Mesenchymal stem cell (in vitro differentiated cells and primary cell): ENCODE results near the gene UCN3.

Experiments
- DNase-seq: peaks from one replicate; pipeline ENCODE4 v3.0.0-alpha.2; 2013
- H2AFZ ChIP-seq: one replicate; pipeline ENCODE4 v1.6.1; 2013; ENCODE audit warnings: low read depth, mild to moderate bottlenecking, control low read depth, inconsistent platforms, low read length, moderate library complexity
- H2AK5ac ChIP-seq: 2 replicates; pipeline ENCODE4 v1.6.1; 2013; ENCODE audit warnings: low read length, moderate library complexity, mild to moderate bottlenecking, inconsistent platforms; ENCODE audit not compliant: severe bottlenecking
- H2BK120ac ChIP-seq: one replicate; pipeline ENCODE4 v1.6.1; 2013; ENCODE audit warnings: low read depth, mild to moderate bottlenecking, inconsistent platforms, low read length, moderate library complexity
- H2BK12ac ChIP-seq, 2 experiments: one replicate each; pipeline ENCODE4 v1.6.1; 2013; ENCODE audit warnings: inconsistent platforms in 2 of 2, low read length in 2 of 2, mild to moderate bottlenecking in 2 of 2, moderate library complexity in 2 of 2, control low read depth in 1 of 2
- H2BK15ac ChIP-seq: one replicate; pipeline ENCODE4 v1.6.1; 2013; ENCODE audit warnings: mild to moderate bottlenecking, low read depth, inconsistent platforms; ENCODE audit not compliant: poor library complexity, severe bottlenecking
- H2BK5ac ChIP-seq: 2 replicates; pipeline ENCODE4 v1.6.1; 2013; ENCODE audit warnings: low read depth, mild to moderate bottlenecking, low read length, control low read depth, inconsistent platforms; ENCODE audit not compliant: poor library complexity, severe bottlenecking
- H3K14ac ChIP-seq, 2 experiments: one replicate each; pipeline ENCODE4 v1.6.1; 2013; ENCODE audit warnings: inconsistent platforms in 2 of 2, low read length in 2 of 2, control low read depth in 1 of 2, mild to moderate bottlenecking in 1 of 2, moderate library complexity in 1 of 2
- H3K18ac ChIP-seq, 2 experiments: one replicate each; pipeline ENCODE4 v1.6.1; 2013; ENCODE audit warnings: inconsistent platforms in 2 of 2, low read length in 2 of 2, control low read depth in 1 of 2, low read depth in 1 of 2, mild to moderate bottlenecking in 1 of 2
- H3K23ac ChIP-seq, 2 experiments: one replicate each; pipeline ENCODE4 v1.6.1; 2013; ENCODE audit warnings: inconsistent platforms in 2 of 2, low read length in 2 of 2, mild to moderate bottlenecking in 2 of 2, moderate library complexity in 2 of 2, control low read depth in 1 of 2
- H3K27ac ChIP-seq: 2 replicates; pipeline ENCODE4 v1.5.1; 2013; ENCODE audit warnings: mild to moderate bottlenecking, moderate library complexity, low read length, control low read depth, inconsistent platforms; ENCODE audit not compliant: poor library complexity, severe bottlenecking
- H3K27me3 ChIP-seq, 2 experiments: 2 replicates each; pipeline versions ENCODE4 v1.6.1 to v1.7.0; 2013; ENCODE audit warnings: low read length in 2 of 2, mild to moderate bottlenecking in 2 of 2, moderate library complexity in 2 of 2, control low read depth in 1 of 2, inconsistent platforms in 1 of 2; ENCODE audit not compliant: control insufficient read depth in 1 of 2, insufficient read depth in 1 of 2
- H3K36me3 ChIP-seq, 2 experiments: 2 replicates each; pipeline versions ENCODE4 v1.6.1 to v1.7.0; 2013; ENCODE audit warnings: low read length in 2 of 2, control low read depth in 1 of 2, inconsistent platforms in 1 of 2, low read depth in 1 of 2, mild to moderate bottlenecking in 1 of 2; ENCODE audit not compliant: insufficient read depth in 2 of 2, control insufficient read depth in 1 of 2
- H3K4ac ChIP-seq, 2 experiments: one replicate each; pipeline ENCODE4 v1.6.1; 2013; ENCODE audit warnings: inconsistent platforms in 2 of 2, low read length in 2 of 2, mild to moderate bottlenecking in 2 of 2, moderate library complexity in 2 of 2, control low read depth in 1 of 2, low read depth in 1 of 2
- H3K4me1 ChIP-seq: 2 replicates; pipeline ENCODE4 v1.6.1; 2013; ENCODE audit warnings: low read depth, low read length, control low read depth; ENCODE audit not compliant: control insufficient read depth, insufficient read depth
- H3K4me2 ChIP-seq: 2 replicates; pipeline ENCODE4 v1.6.1; 2013; ENCODE audit warnings: low read length, mild to moderate bottlenecking, inconsistent platforms; ENCODE audit not compliant: poor library complexity, severe bottlenecking
- H3K4me3 ChIP-seq, 2 experiments: 2 replicates each; pipeline versions ENCODE4 v1.5.1 to v1.7.0; 2013; ENCODE audit warnings: low read length in 2 of 2, mild to moderate bottlenecking in 2 of 2, control low read depth in 1 of 2, low read depth in 1 of 2; ENCODE audit not compliant: insufficient read depth in 1 of 2
- H3K79me1 ChIP-seq: replicated peaks from 2 replicates; pipeline ENCODE4 v1.6.1; 2013; ENCODE audit warnings: mild to moderate bottlenecking, control low read depth, low read length, inconsistent platforms; ENCODE audit not compliant: poor library complexity, severe bottlenecking
- H3K9ac ChIP-seq: 2 replicates; pipeline ENCODE4 v1.7.0; 2013; ENCODE audit warnings: mild to moderate bottlenecking, low read length, moderate library complexity
- H3K9me3 ChIP-seq: 2 replicates; pipeline ENCODE4 v1.7.0; 2013; ENCODE audit warnings: mild to moderate bottlenecking, low read length; ENCODE audit not compliant: control insufficient read depth
- H4K8ac ChIP-seq: one replicate; pipeline ENCODE4 v1.6.1; 2013; ENCODE audit warnings: inconsistent platforms, mild to moderate bottlenecking, low read length, moderate library complexity
- H4K91ac ChIP-seq: one replicate; pipeline ENCODE4 v1.6.1; 2013; ENCODE audit warnings: mild to moderate bottlenecking, low read length, inconsistent platforms
- WGBS: methylation state at CpG from one replicate; pipeline ENCODE4 v1.1.7; 2013; ENCODE audit warnings: mixed read lengths; 5-methylcytosine and 5-hydroxymethylcytosine counted together

The UCN3 gene

DNA sequence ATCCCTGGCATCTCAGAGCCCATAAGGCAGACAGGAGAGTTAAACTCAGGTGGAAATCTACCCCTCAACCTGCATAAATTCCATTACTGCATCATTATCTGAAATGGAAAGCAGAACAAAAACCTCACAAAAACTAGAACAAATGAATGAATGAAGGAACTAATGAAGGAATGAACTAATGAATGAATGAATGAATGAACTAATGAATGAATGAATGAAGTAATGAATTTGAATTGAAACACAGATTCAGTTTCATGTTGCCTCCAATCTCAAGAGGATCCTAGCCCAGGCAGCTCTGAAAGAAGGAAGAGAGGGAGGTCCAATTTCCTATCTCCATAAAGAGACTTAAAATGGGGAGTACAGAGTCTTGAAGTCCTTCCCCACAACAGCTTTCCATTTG, 1.9 kb upstream of the UCN3 start:
- Histone ChIP-seq H3K9me3 (no peaks in the 10 kb centered on the region), H3K27me3 (peaks cover 29 to 76% of the 10 kb centered on the region in 2 experiments), H4K91ac (no peak overlapping the region), H2BK15ac (no peak overlapping the region), H4K8ac (no peak overlapping the region), H2AFZ (no peak overlapping the region), H3K14ac (no peak overlapping the region), H3K4me1 (no peaks in the 10 kb centered on the region), H2BK12ac (no peak overlapping the region), H3K27ac (no peak overlapping the region), H3K36me3 (no peaks in the 10 kb centered on the region), H3K79me1 (no peaks in the 10 kb centered on the region), H2AK5ac (no peak overlapping the region), H3K4ac (no peak overlapping the region), H3K4me3 (no peak overlapping the region), H3K23ac (no peak overlapping the region), H2BK120ac (no peak overlapping the region), H3K4me2 (no peak overlapping the region), H3K18ac (no peak overlapping the region), H2BK5ac (no peak overlapping the region), H3K9ac (no peak overlapping the region)
- no peak for DNase-seq

DNA sequence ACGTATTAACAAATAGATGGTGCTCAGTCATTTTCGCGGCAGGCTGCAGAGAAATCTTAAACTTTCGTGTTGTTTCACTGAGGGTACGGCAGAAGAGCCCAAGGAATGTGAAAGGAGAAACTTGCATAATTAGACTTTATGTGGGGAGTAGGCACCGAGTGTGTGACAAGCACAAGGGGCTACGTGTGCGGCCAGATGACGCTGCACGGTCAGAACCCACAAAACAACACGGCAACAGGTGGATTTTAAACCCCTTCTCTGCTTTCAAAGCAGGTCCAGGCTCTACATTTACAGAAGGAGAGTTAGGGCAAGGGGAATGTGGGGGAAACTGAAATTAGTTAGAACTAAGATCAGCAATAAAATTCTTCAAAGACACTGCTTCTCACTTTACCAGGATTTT, 392 bp upstream of the UCN3 start:
- Histone ChIP-seq H3K4me1 (no peaks in the 10 kb centered on the region), H3K9ac (no peak overlapping the region), H4K91ac (no peak overlapping the region), H2AK5ac (no peak overlapping the region), H2BK15ac (no peak overlapping the region), H2BK12ac (no peak overlapping the region), H3K4me3 (no peak overlapping the region), H3K4me2 (no peak overlapping the region), H3K27ac (no peak overlapping the region), H3K36me3 (no peaks in the 10 kb centered on the region), H3K79me1 (no peaks in the 10 kb centered on the region), H3K27me3 (peaks cover 34 to 82% of the 10 kb centered on the region in 2 experiments), H3K23ac (no peak overlapping the region), H3K18ac (no peak overlapping the region), H4K8ac (no peak overlapping the region), H3K14ac (no peak overlapping the region), H3K9me3 (no peaks in the 10 kb centered on the region), H2BK120ac (no peak overlapping the region), H2AFZ (no peak overlapping the region), H2BK5ac (no peak overlapping the region), H3K4ac (no peak overlapping the region)
- no peak for DNase-seq
- WGBS, result 93% methylated on average over 9 of the region's 11 CpGs

DNA sequence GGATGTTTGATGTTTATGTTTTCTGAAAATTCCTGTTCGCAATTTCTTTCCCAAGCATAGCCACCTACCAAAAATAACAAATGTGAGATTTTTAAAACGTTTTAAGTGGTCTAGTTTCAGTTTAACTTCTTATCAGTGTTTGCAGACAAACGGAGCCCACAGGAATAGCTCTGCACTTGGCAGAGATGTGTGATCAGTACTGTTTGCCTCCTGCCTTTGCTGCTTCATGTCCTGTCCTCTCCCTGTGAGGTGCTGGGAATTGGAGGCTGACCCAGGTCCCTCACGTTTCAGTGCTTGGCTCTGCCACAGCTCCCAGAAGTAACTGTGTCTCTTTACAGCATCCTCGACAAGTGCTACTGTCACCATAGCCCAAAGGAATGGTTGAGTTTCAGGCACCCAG, 1.2 kb downstream of the UCN3 start:
- no peak overlapping the region for H3K18ac ChIP-seq
- H3K27me3 ChIP-seq, result peaks cover 31 to 73% of the 10 kb centered on the region in 2 experiments
- no peak overlapping the region for H3K27ac ChIP-seq
- WGBS, result 53% methylated on average over 5 of the region's 5 CpGs
- no peak for DNase-seq
- H3K36me3 ChIP-seq, result no peaks in the 10 kb centered on the region
- H2BK12ac ChIP-seq, result no peak overlapping the region
- no peak overlapping the region for H3K14ac ChIP-seq
- H3K9me3 ChIP-seq, result no peaks in the 10 kb centered on the region
- no peak overlapping the region for H3K4me3 ChIP-seq
- no peak overlapping the region for H2BK5ac ChIP-seq
- no peak overlapping the region for H2BK15ac ChIP-seq
- no peak overlapping the region for H4K91ac ChIP-seq
- no peak overlapping the region for H2AFZ ChIP-seq
- no peaks in the 10 kb centered on the region for H3K79me1 ChIP-seq
- H3K9ac ChIP-seq, result no peak overlapping the region
- H3K4me2 ChIP-seq, result no peak overlapping the region
- H4K8ac ChIP-seq, result no peak overlapping the region
- no peak overlapping the region for H2AK5ac ChIP-seq
- no peak overlapping the region for H3K23ac ChIP-seq
- no peak overlapping the region for H2BK120ac ChIP-seq
- no peak overlapping the region for H3K4ac ChIP-seq
- H3K4me1 ChIP-seq, result no peaks in the 10 kb centered on the region

DNA sequence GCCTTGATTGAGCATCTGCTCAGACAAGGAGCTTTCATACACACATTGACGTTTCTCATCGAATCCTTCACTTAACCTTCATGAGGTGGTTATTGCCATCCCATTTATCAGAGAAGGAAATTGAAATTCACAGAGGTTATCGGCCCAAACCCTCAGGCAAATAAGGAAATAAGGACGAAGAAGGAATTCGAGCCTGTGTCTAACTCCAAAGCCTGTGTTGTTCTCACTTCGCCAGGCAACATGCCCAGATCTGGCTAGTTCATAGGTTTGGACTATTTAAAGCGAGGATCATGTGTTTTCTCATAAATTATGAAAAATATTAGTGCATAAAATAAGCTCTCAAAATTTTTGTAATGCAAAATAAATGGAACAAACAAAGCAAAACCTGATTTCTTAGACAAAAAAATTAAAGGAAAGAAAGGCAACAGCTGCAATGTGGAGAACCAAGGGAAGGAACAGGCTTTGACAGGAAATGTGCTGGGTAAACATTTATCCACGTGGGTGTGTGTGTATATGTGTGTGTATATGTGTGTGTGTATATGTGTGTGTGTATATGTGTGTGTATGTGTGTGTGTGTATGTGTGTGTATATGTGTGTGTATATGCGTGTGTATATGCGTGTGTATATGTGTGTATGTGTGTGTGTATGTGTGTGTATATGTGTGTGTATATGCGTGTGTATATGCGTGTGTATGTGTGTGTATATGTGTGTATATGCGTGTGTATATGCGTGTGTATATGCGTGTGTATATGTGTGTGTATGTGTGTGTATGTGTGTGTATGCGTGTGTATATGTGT, 4.8 kb downstream of the UCN3 start:
- Histone ChIP-seq H3K23ac (no peak overlapping the region), H3K4me3 (no peak overlapping the region), H3K79me1 (no peaks in the 10 kb centered on the region), H3K4me2 (no peak overlapping the region), H3K14ac (no peak overlapping the region), H2BK12ac (no peak overlapping the region), H2BK5ac (no peak overlapping the region), H3K9ac (no peak overlapping the region), H3K4me1 (peaks cover 8% of the 10 kb centered on the region), H3K9me3 (no peaks in the 10 kb centered on the region), H2AFZ (no peak overlapping the region), H2BK15ac (no peak overlapping the region), H3K18ac (no peak overlapping the region), H4K91ac (no peak overlapping the region), H3K4ac (no peak overlapping the region), H3K27ac (no peak overlapping the region), H2AK5ac (no peak overlapping the region), H2BK120ac (no peak overlapping the region), H3K36me3 (no peaks in the 10 kb centered on the region), H4K8ac (no peak overlapping the region), H3K27me3 (peaks cover 21 to 42% of the 10 kb centered on the region in 2 experiments)
- DNase-seq, result no peak
- 95% methylated on average over 15 of the region's 16 CpGs for WGBS
